ENCODE results near the gene WDR36.

DNA sequence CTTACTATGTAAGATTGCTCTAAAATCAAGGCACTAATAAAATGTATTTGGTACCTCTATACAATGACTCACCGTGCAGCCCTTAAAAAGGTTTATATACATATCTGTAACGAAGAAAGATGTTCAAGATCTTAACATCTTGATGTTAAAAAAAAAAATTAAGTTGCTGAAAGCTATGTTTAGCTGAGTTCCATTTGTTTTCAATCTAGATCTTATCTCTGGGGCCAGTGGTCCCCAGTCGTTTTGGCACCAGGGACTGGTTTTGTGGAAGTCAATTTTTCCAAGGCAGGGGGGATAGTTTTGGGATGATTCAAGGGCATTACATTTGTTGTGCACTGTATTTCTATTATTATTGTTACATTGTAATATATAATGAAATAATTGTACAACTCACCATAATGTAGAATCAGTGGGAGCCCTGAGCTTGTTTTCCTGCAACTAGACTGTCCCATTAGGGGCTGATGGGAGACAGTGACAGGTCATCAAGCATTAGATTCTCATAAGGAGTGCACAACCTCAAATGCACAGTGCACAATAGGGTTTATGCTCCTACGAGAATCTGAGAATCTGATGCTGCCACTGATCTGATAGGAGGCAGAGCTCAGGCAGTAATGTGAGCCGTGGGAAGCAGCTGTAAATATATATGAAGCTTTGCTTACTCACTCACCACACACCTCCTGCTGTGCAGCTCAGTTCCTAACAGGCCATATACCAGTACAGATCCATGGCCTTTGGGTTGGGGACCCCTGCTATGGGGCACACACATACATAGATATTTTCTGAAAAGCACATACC is 48.2 kb upstream of the WDR36 start:
- TF ChIP-seq POLR2A (IDR thresholded peaks at IDR 0.05) (no peak), POLR2AphosphoS5 (IDR thresholded peaks at IDR 0.05; ENCODE audit: insufficient read depth in 1 of 2, low read depth in 1 of 2) (no peak)
- TF ChIP-seq, protein P1, sequence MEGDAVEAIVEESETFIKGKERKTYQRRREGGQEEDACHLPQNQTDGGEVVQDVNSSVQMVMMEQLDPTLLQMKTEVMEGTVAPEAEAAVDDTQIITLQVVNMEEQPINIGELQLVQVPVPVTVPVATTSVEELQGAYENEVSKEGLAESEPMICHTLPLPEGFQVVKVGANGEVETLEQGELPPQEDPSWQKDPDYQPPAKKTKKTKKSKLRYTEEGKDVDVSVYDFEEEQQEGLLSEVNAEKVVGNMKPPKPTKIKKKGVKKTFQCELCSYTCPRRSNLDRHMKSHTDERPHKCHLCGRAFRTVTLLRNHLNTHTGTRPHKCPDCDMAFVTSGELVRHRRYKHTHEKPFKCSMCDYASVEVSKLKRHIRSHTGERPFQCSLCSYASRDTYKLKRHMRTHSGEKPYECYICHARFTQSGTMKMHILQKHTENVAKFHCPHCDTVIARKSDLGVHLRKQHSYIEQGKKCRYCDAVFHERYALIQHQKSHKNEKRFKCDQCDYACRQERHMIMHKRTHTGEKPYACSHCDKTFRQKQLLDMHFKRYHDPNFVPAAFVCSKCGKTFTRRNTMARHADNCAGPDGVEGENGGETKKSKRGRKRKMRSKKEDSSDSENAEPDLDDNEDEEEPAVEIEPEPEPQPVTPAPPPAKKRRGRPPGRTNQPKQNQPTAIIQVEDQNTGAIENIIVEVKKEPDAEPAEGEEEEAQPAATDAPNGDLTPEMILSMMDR (IDR thresholded peaks at IDR 0.05), result no peak

Data from vagina (tissue), 2 donors.